ENCODE results near the gene TOM1L2. TPM values are rescaled to one million over a fixed set of nuclear protein-coding genes. Genes with fewer than 3 reads are reported as not detected.

TOM1L2 gene
- total RNA-seq, 4 donors from 2014 or later: 55.7 to 97.1 (median 73.3) TPM

DNA sequence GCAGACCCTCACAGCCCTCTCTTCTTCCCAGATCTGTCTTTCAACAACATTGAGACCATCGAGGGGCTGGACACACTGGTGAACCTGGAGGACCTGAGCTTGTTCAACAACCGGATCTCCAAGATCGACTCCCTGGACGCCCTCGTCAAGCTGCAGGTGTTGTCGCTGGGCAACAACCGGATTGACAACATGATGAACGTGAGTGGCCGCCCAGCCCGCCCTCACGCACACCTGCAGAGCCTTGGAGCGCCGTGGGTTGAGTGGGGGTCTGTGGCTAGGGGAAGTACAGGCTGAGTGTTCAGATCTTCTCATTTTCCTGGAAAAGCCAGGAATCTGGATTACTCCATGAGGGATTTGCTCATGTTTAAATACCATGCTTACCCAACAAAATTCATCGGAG is 15.7 kb upstream of the TOM1L2 start:
- no peak overlapping the region for H3K27ac ChIP-seq
- DNase-seq (no peak), ATAC-seq (no peak)
- H3K4me1 ChIP-seq: no peaks in the 10 kb centered on the region
- H3K27me3 ChIP-seq: no peaks in the 10 kb centered on the region
- in situ Hi-C loops (cut with MboI; ENCODE audit: low sequenced_read_pairs in 4 of 4): loop anchor here in 1 of 4 donors (10.0 kb wide), 1 partner anchor 63 kb away; no protein-coding TSS in a partner anchor
- intact Hi-C loops (cut with DNase I; ENCODE audit: low total_unique reads): no loop called here
- TF ChIP-seq, protein P1, sequence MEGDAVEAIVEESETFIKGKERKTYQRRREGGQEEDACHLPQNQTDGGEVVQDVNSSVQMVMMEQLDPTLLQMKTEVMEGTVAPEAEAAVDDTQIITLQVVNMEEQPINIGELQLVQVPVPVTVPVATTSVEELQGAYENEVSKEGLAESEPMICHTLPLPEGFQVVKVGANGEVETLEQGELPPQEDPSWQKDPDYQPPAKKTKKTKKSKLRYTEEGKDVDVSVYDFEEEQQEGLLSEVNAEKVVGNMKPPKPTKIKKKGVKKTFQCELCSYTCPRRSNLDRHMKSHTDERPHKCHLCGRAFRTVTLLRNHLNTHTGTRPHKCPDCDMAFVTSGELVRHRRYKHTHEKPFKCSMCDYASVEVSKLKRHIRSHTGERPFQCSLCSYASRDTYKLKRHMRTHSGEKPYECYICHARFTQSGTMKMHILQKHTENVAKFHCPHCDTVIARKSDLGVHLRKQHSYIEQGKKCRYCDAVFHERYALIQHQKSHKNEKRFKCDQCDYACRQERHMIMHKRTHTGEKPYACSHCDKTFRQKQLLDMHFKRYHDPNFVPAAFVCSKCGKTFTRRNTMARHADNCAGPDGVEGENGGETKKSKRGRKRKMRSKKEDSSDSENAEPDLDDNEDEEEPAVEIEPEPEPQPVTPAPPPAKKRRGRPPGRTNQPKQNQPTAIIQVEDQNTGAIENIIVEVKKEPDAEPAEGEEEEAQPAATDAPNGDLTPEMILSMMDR (IDR thresholded peaks at IDR 0.05 in 4 of 5, conservative IDR thresholded peaks at IDR 0.05 in 1 of 5): no peak
- no peak for TF ChIP-seq POLR2A (IDR thresholded peaks at IDR 0.05)
- H3K9me3 ChIP-seq: no peaks in the 10 kb centered on the region
- no peaks in the 10 kb centered on the region for H3K36me3 ChIP-seq
- H3K4me3 ChIP-seq: no peak overlapping the region

DNA sequence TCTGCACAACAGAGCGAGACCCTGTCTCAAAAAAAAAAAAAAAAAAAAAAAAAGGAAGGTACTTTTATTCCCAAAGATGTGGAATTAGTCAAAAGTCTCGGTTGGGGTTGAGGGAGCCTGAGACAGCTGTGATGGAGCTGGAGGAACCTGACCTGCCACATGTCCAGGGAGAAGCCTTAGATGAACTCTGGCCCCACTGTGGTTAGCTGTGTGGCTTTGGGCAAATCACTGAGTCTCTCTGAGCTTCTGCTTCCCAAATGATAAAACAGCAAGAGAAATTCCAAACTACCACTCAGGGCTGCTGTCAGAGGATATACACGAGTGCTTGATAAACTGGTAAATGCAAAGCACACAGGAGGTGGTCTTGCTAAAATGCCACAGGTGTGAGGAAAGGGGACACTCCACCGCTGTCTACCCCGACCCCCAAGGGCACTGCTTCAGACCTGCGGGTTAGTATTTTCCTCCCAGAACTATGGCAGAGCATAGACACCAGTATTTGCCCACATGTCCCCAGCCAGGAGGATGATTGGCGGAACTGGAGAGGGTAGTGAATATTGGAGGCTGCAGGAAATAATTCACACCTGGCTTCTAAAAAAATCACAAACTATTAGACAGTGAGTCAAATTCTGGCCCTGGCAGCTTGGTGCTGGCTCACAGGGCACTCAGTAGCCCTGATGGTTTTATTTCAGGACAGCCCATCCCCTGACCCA is 15.1 kb upstream of the TOM1L2 start:
- ATAC-seq (no peak), DNase-seq (no peak)
- Histone ChIP-seq H3K9me3 (no peaks in the 10 kb centered on the region), H3K36me3 (no peaks in the 10 kb centered on the region), H3K27me3 (no peaks in the 10 kb centered on the region), H3K4me3 (no peak overlapping the region), H3K4me1 (no peaks in the 10 kb centered on the region), H3K27ac (no peak overlapping the region)
- in situ Hi-C loops (cut with MboI; ENCODE audit: low sequenced_read_pairs in 4 of 4) (loop anchor here in 1 of 4 donors (10.0 kb wide), 1 partner anchor 63 kb away; no protein-coding TSS in a partner anchor), intact Hi-C loops (cut with DNase I; ENCODE audit: low total_unique reads) (no loop called here)
- TF ChIP-seq, protein P1 (IDR thresholded peaks at IDR 0.05 in 4 of 5, conservative IDR thresholded peaks at IDR 0.05 in 1 of 5): no peak
- no peak for TF ChIP-seq POLR2A (IDR thresholded peaks at IDR 0.05)

DNA sequence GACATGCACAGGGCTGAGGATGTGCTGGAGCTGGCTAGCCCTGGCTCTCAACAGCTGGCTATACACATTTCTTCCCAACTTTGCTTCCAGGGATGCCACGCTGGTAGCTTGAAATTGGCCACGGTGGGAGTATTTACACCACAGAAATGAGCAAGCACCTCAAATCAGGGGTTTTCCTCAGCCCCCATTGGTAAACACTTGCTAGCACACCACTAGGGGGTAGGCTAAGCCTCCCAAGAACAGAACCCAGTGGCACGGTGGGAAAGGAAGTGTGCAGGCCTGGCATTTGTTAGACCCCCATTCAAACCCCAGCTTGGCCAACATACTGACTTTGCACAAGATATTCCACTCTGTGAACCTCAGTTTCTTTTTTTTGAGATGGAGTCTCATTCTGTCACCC is 13.4 kb upstream of the TOM1L2 start:
- Histone ChIP-seq H3K4me1 (no peaks in the 10 kb centered on the region), H3K4me3 (no peak overlapping the region), H3K27ac (no peak overlapping the region), H3K9me3 (no peaks in the 10 kb centered on the region), H3K36me3 (no peaks in the 10 kb centered on the region), H3K27me3 (no peaks in the 10 kb centered on the region)
- intact Hi-C loops (cut with DNase I; ENCODE audit: low total_unique reads) (no loop called here), in situ Hi-C loops (cut with MboI; ENCODE audit: low sequenced_read_pairs in 4 of 4) (loop anchor here in 1 of 4 donors (10.0 kb wide), 1 partner anchor 61 kb away; no protein-coding TSS in a partner anchor)
- TF ChIP-seq POLR2A (IDR thresholded peaks at IDR 0.05): no peak
- TF ChIP-seq, protein P1 (IDR thresholded peaks at IDR 0.05 in 4 of 5, conservative IDR thresholded peaks at IDR 0.05 in 1 of 5): no peak
- ATAC-seq (no peak), DNase-seq (no peak)

DNA sequence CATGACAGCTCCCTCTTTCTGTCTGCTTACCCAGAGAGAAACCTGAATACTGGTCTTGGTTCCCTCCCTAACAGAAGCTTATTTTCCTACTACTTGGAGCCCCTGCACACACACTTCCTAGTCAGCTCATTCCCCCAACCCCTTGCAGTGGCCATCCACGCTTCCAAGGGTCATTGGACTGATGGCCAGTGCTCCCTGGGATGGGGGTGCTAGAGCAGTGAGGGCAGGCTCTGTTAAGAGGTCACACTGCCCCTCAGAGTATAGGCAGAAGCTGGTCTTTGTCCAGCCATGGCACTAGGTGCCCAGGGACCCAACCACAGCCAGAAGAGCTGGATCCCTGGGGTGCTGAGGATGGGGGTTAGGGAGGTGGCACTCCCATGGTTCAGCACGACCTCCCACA is 13.0 kb upstream of the TOM1L2 start:
- intact Hi-C loops (cut with DNase I; ENCODE audit: low total_unique reads): no loop called here
- no peak for ATAC-seq

More for the DNA sequence above, 13.0 kb upstream of the TOM1L2 start:
- Histone ChIP-seq H3K4me3 (no peak overlapping the region), H3K27ac (no peak overlapping the region), H3K27me3 (no peaks in the 10 kb centered on the region), H3K4me1 (no peaks in the 10 kb centered on the region), H3K36me3 (no peaks in the 10 kb centered on the region), H3K9me3 (no peaks in the 10 kb centered on the region)
- in situ Hi-C loops (cut with MboI; ENCODE audit: low sequenced_read_pairs in 4 of 4): loop anchor here in 1 of 4 donors (10.0 kb wide), 1 partner anchor 60 kb away; no protein-coding TSS in a partner anchor
- TF ChIP-seq POLR2A (IDR thresholded peaks at IDR 0.05): no peak
- TF ChIP-seq, protein P1 (IDR thresholded peaks at IDR 0.05 in 4 of 5, conservative IDR thresholded peaks at IDR 0.05 in 1 of 5): no peak
- DNase-seq: no peak
